Left lobe of liver (tissue), 2 donors: ENCODE data around the gene PBRM1. TPM values are rescaled to one million over a fixed set of nuclear protein-coding genes. Genes with fewer than 3 reads are reported as not detected.
"Not testable (repeated sequence)": the region's sequence is repeated elsewhere in the genome, so short reads cannot be mapped to it uniquely, and the experiment has no call there.

Source experiments
- ATAC-seq: fragments of 200-7000 bp; cut with Tn5 transposase; one replicate; pipeline ENCODE4 v1.9.1; 2020; ENCODE audit warnings: mild to moderate bottlenecking, moderate library complexity
- DNase-seq: peaks from one replicate; pipeline ENCODE4 v3.0.0-alpha.2; 2020; ENCODE audit warnings: low spot score
- total RNA-seq: library from RNA; stranded (reverse); gene quantifications from one replicate; pipeline ENCODE4 v1.2.1, GENCODE V29; 2021
- donor health status: DM: no; HTN: no; CAD: no; lungs with moderate emphysema.
- donor health status: DM: no; HTN: yes; CAD: no.

PBRM1 gene
- total RNA-seq, 1 donor from 2014 or later: 15.3 TPM

GRCh38 chr3:52704611-52705437 is 19.1 kb upstream of the PBRM1 start:
- DNase-seq (peak; percentile 89), ATAC-seq (peak; percentile 67)

GRCh38 chr3:52703341-52703740 is 17.6 kb upstream of the PBRM1 start:
- no peak for ATAC-seq
- DNase-seq: no peak

- DNase-seq (no peak), ATAC-seq (no peak)
These were observed 11.9 kb upstream of the PBRM1 start for GRCh38 chr3:52697632-52697965.

- ATAC-seq (no peak), DNase-seq (no peak)
These were observed 11.3 kb upstream of the PBRM1 start for GRCh38 chr3:52696830-52697631.

GRCh38 chr3:52695798-52696671 is 10.3 kb upstream of the PBRM1 start:
- no peak for DNase-seq
- no peak for ATAC-seq

GRCh38 chr3:52694528-52695189 is 8.9 kb upstream of the PBRM1 start:
- DNase-seq (no peak), ATAC-seq (peak; percentile 18)

GRCh38 chr3:52693071-52693470 is 7.4 kb upstream of the PBRM1 start:
- ATAC-seq (no peak), DNase-seq (no peak)

GRCh38 chr3:52690560-52690959 is 4.8 kb upstream of the PBRM1 start:
- no peak for ATAC-seq
- DNase-seq: no peak

GRCh38 chr3:52689151-52689550 is 3.4 kb upstream of the PBRM1 start:
- ATAC-seq (no peak), DNase-seq (no peak)

GRCh38 chr3:52688266-52688665 is 2.6 kb upstream of the PBRM1 start:
- ATAC-seq (no peak), DNase-seq (no peak)

- peak; percentile 82 for ATAC-seq
- peak; percentile 90 for DNase-seq
These were observed 416 bp downstream of the PBRM1 start for GRCh38 chr3:52685285-52685708.

GRCh38 chr3:52684184-52684583 is 1.5 kb downstream of the PBRM1 start:
- DNase-seq (no peak), ATAC-seq (no peak)

- ATAC-seq (no peak), DNase-seq (peak; percentile 63)
These were observed 2.1 kb downstream of the PBRM1 start for GRCh38 chr3:52683611-52684010.

GRCh38 chr3:52682016-52682415 is 3.7 kb downstream of the PBRM1 start:
- ATAC-seq (peak; percentile 59), DNase-seq (peak; percentile 81)

GRCh38 chr3:52681596-52681995 is 4.1 kb downstream of the PBRM1 start:
- ATAC-seq: no peak
- no peak for DNase-seq

- no peak for DNase-seq
- no peak for ATAC-seq
These were observed 5.9 kb downstream of the PBRM1 start for GRCh38 chr3:52679811-52680210.

GRCh38 chr3:52679199-52679538 is 6.5 kb downstream of the PBRM1 start:
- DNase-seq: no peak
- ATAC-seq: no peak

GRCh38 chr3:52678265-52679198 is 7.2 kb downstream of the PBRM1 start:
- ATAC-seq: peak; percentile 65
- DNase-seq: no peak

GRCh38 chr3:52676201-52676600 is 9.5 kb downstream of the PBRM1 start:
- not testable (repeated sequence) for ATAC-seq, DNase-seq

GRCh38 chr3:52671676-52672075 is 14.0 kb downstream of the PBRM1 start:
- DNase-seq (no peak), ATAC-seq (no peak)
